Natural killer cell (primary cell): ENCODE measurements around the gene RAB29. TPM values are rescaled to one million over a fixed set of nuclear protein-coding genes. Genes with fewer than 3 reads are reported as not detected.
A peak's percentile ranks its signal among the peaks of the same experiment; 100 is the strongest.

ENCODE experiments used
- ATAC-seq, 3 donors: fragments of 150-1000 bp in 2 of 3; fragments of 200-7000 bp in 1 of 3; cut with Tn5 transposase; 1 replicate in 1 of 3; 2 replicates in 2 of 3; pipeline ENCODE4 v1.10.0; 2021; ENCODE audit warnings: mild to moderate bottlenecking in 2 of 3, moderate library complexity in 2 of 3
- DNase-seq, 2 donors: peaks; one replicate each; pipeline versions ENCODE4 v3.0.0 to v3.0.0-alpha.2; 2013 to 2021; ENCODE audit warnings: mixed read lengths in 1 of 2
- H3K27ac ChIP-seq: one replicate; pipeline ENCODE4 v1.5.1; 2013; ENCODE audit warnings: mild to moderate bottlenecking, low read length
- H3K27me3 ChIP-seq: one replicate; pipeline ENCODE4 v1.6.1; 2013; ENCODE audit warnings: low read length; ENCODE audit not compliant: control insufficient read depth, insufficient read depth
- H3K36me3 ChIP-seq: one replicate; pipeline ENCODE4 v1.6.1; 2013; ENCODE audit warnings: low read length; ENCODE audit not compliant: control insufficient read depth, insufficient read depth
- H3K4me1 ChIP-seq: one replicate; pipeline ENCODE4 v1.6.1; 2013; ENCODE audit warnings: low read length; ENCODE audit not compliant: control insufficient read depth, insufficient read depth
- H3K4me3 ChIP-seq: one replicate; pipeline ENCODE4 v1.5.1; 2013; ENCODE audit warnings: low read length
- H3K9me3 ChIP-seq: one replicate; pipeline ENCODE4 v1.6.1; 2013; ENCODE audit warnings: low read length; ENCODE audit not compliant: control insufficient read depth, insufficient read depth
- H3K27ac Mint-ChIP-seq, 2 donors: one replicate each; pipeline ENCODE4 v1.8.0; 2022; ENCODE audit warnings: mild to moderate bottlenecking in 2 of 2, mixed read lengths in 2 of 2, moderate library complexity in 1 of 2
- H3K27me3 Mint-ChIP-seq, 2 donors: one replicate each; pipeline ENCODE4 v1.8.0; 2022; ENCODE audit warnings: low read depth in 2 of 2, mixed read lengths in 2 of 2
- H3K36me3 Mint-ChIP-seq: one replicate; pipeline ENCODE4 v1.8.0; 2022; ENCODE audit warnings: mixed read lengths
- H3K4me1 Mint-ChIP-seq, 2 donors: one replicate each; pipeline ENCODE4 v1.8.0; 2022; ENCODE audit warnings: mixed read lengths in 2 of 2
- H3K4me3 Mint-ChIP-seq: one replicate; pipeline ENCODE4 v1.8.0; 2022; ENCODE audit warnings: mild to moderate bottlenecking, moderate library complexity, mixed read lengths
- H3K9me3 Mint-ChIP-seq, 2 donors: one replicate each; pipeline ENCODE4 v1.8.0; 2022; ENCODE audit warnings: mixed read lengths in 2 of 2
- WGBS: methylation state at CpG from one replicate; pipeline ENCODE4 v1.1.7; 2013; ENCODE audit warnings: missing lambda C conversion rate; ENCODE audit not compliant: insufficient coverage; 5-methylcytosine and 5-hydroxymethylcytosine counted together
- intact Hi-C: fragments of 100-400 bp; cut with micrococcal nuclease; formaldehyde crosslinking; loops from one replicate; pipeline ENCODE4 v1.14.2; 2022
- total RNA-seq, 4 donors: library from RNA; stranded (reverse); fragments of 120-200 nt in 1 of 4; gene quantifications; one replicate each; pipeline versions ENCODE4 v1.2.3 to v1.2.4, GENCODE V29; 2013 to 2022
- TF ChIP-seq, protein P1 (sequence below): fragments of 200-600 bp; IDR thresholded peaks from one replicate; pipeline ENCODE4 v1.8.0; 2022; ENCODE audit warnings: antibody characterized with exemption

Gene RAB29
- total RNA-seq, 3 donors from 2014 or later (not counting 1 experiment from before 2014, with no cell fraction given): 69.0 to 120 (median 95.1) TPM

DNA sequence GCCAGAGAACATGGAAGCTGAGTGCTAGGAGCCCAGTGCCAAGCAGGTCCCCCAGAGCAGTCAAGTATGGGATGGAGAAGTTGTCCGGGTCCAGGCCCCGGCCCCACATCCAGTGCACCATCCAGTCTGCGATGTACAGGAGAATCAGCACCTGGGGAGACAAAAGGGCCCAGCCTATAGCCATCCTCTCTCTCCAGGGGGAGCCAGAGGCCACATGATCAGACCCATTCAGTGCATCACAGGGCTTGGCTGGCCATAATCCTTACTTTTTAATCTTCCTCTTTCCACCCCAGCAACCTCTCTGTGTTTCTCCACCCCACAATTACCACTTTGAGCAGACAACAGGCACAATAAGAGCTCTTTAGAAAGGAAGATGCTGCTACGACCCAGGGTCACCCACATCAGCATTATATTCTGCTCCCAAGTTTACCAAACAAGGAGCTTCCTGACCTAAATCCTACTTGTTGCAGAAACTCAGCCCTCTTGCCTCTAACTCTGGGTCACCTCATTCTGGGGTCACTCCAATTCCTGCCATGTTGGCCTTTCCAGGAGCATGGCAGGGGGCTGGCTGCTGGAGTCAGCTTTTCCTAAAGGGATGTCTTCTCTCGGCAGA lies 16.4 kb upstream of the RAB29 start:
- Histone ChIP-seq H3K36me3 (peaks cover 23% of the 10 kb centered on the region), H3K9me3 (no peaks in the 10 kb centered on the region), H3K4me3 (no peak overlapping the region), H3K27me3 (no peaks in the 10 kb centered on the region), H3K27ac (no peak overlapping the region), H3K4me1 (no peaks in the 10 kb centered on the region)
- peaks cover 39% of the 10 kb centered on the region for H3K36me3 Mint-ChIP-seq
- peak; percentile 73 to 90 (median 89) for ATAC-seq
- H3K4me3 Mint-ChIP-seq: no peak overlapping the region
- TF ChIP-seq, protein P1, sequence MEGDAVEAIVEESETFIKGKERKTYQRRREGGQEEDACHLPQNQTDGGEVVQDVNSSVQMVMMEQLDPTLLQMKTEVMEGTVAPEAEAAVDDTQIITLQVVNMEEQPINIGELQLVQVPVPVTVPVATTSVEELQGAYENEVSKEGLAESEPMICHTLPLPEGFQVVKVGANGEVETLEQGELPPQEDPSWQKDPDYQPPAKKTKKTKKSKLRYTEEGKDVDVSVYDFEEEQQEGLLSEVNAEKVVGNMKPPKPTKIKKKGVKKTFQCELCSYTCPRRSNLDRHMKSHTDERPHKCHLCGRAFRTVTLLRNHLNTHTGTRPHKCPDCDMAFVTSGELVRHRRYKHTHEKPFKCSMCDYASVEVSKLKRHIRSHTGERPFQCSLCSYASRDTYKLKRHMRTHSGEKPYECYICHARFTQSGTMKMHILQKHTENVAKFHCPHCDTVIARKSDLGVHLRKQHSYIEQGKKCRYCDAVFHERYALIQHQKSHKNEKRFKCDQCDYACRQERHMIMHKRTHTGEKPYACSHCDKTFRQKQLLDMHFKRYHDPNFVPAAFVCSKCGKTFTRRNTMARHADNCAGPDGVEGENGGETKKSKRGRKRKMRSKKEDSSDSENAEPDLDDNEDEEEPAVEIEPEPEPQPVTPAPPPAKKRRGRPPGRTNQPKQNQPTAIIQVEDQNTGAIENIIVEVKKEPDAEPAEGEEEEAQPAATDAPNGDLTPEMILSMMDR: peak; percentile 69
- no peaks in the 10 kb centered on the region for H3K27me3 Mint-ChIP-seq
- intact Hi-C loops: loop anchor here (1.0 kb wide), 3 partner anchors 128 to 315 kb away; no protein-coding TSS in a partner anchor
- no peaks in the 10 kb centered on the region for H3K4me1 Mint-ChIP-seq
- WGBS: 75% methylated on average over 5 of the region's 5 CpGs
- no peak overlapping the region for H3K27ac Mint-ChIP-seq
- peak; percentile 46 to 80 for DNase-seq
- H3K9me3 Mint-ChIP-seq: no peaks in the 10 kb centered on the region

DNA sequence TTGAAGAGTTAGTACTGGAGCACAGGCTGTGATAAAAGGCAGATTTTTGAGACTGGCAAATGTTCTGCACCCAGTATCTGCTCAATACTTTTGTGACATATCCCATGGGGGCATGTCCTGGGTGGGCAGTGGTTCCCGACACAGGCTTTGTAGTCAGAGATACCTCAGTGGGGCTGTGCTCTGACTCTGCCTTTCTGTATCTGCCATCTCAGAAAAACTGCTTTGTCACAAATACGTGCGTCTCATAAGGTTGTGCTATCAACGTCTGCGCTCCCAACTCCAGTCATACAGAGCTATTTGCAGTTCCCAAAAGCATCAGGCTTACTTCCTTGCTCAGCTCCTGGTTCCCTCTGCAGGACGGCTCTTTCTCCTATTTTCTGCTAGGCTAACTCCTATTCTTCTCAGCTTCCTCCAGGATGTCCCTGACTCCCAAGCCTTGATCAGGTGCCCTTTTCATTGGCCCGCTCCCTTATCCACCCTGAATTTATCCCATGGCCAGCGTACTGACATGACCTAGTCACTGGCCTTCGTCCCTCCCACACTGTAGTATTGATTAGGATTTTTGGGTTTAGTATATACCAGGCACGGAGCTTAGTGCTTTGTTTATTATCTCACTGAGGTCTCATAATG lies 12.1 kb upstream of the RAB29 start:
- no peaks in the 10 kb centered on the region for H3K4me1 ChIP-seq
- no peaks in the 10 kb centered on the region for H3K9me3 Mint-ChIP-seq
- no peak for ATAC-seq
- H3K27me3 ChIP-seq: no peaks in the 10 kb centered on the region
- DNase-seq: no peak
- WGBS: 93% methylated on average over 9 of the region's 10 CpGs
- H3K27me3 Mint-ChIP-seq: no peaks in the 10 kb centered on the region
- intact Hi-C loops: no loop called here
- H3K27ac Mint-ChIP-seq: no peak overlapping the region
- H3K4me3 ChIP-seq: no peak overlapping the region
- H3K4me1 Mint-ChIP-seq: peaks cover 0 to 5% of the 10 kb centered on the region in 2 donors
- TF ChIP-seq, protein P1: no peak
- H3K36me3 ChIP-seq: peaks cover 8% of the 10 kb centered on the region
- no peak overlapping the region for H3K27ac ChIP-seq
- H3K36me3 Mint-ChIP-seq: peaks cover 15% of the 10 kb centered on the region
- no peak overlapping the region for H3K4me3 Mint-ChIP-seq
- H3K9me3 ChIP-seq: no peaks in the 10 kb centered on the region

DNA sequence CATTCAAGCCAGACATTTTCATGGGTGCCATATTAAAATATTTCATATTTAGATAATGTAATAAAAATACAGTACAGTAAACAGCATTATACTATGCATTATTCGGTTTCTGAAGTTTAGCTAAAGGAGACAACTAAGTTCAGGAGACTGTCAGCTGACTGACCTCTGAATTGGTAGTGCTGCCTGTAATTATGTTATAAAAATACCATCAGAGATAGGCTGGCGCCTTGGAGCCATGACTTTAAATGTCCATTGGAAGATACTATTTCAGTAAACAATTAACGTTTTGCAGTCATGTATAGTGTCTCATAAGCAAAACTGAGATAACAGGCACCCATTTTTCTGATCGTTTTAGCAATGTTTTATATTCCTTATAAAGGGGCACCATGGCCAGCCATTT lies 11.3 kb upstream of the RAB29 start:
- intact Hi-C loops: no loop called here
- Histone ChIP-seq H3K27me3 (no peaks in the 10 kb centered on the region), H3K4me3 (no peak overlapping the region), H3K36me3 (peaks cover 5% of the 10 kb centered on the region), H3K4me1 (no peaks in the 10 kb centered on the region), H3K9me3 (no peaks in the 10 kb centered on the region), H3K27ac (no peak overlapping the region)
- DNase-seq: no peak
- no peaks in the 10 kb centered on the region for H3K9me3 Mint-ChIP-seq
- no peak overlapping the region for H3K4me3 Mint-ChIP-seq
- whole genome bisulfite sequencing: 80% methylated on average over 3 of the region's 4 CpGs
- no peak overlapping the region for H3K27ac Mint-ChIP-seq
- H3K27me3 Mint-ChIP-seq: no peaks in the 10 kb centered on the region
- H3K4me1 Mint-ChIP-seq: peaks cover 0 to 5% of the 10 kb centered on the region in 2 donors
- ATAC-seq: no peak
- TF ChIP-seq, protein P1: no peak
- H3K36me3 Mint-ChIP-seq: peaks cover 15% of the 10 kb centered on the region
